Endodermal cell (in vitro differentiated cells): ENCODE measurements around the gene SNAP29. TPM values are rescaled to one million over a fixed set of nuclear protein-coding genes. Genes with fewer than 3 reads are reported as not detected.
A peak's percentile ranks its signal among the peaks of the same experiment; 100 is the strongest.

Experiments
- DNase-seq: peaks from one replicate; pipeline ENCODE4 v3.0.0-alpha.2; 2017
- H3K27ac ChIP-seq: 2 replicates; pipeline ENCODE4 v1.5.1; 2013; ENCODE audit warnings: mild to moderate bottlenecking, low read depth, low read length, moderate library complexity
- H3K27me3 ChIP-seq: 2 replicates; pipeline ENCODE4 v1.6.1; 2013; ENCODE audit warnings: mild to moderate bottlenecking, low read length, moderate library complexity; ENCODE audit not compliant: insufficient read depth, control insufficient read depth, poor library complexity, severe bottlenecking
- H3K36me3 ChIP-seq: 2 replicates; pipeline ENCODE4 v1.7.0; 2013; ENCODE audit warnings: mild to moderate bottlenecking, low read length, moderate library complexity; ENCODE audit not compliant: control insufficient read depth, insufficient read depth
- H3K4me1 ChIP-seq: one replicate; pipeline ENCODE4 v1.7.0; 2013; ENCODE audit warnings: low read length; ENCODE audit not compliant: control insufficient read depth, insufficient read depth
- H3K4me3 ChIP-seq: 2 replicates; pipeline ENCODE4 v1.5.1; 2013; ENCODE audit warnings: mild to moderate bottlenecking, low read length, moderate library complexity
- H3K9ac ChIP-seq: 2 replicates; pipeline ENCODE4 v1.6.1; 2013; ENCODE audit warnings: mild to moderate bottlenecking, low read length, moderate library complexity; ENCODE audit not compliant: poor library complexity, severe bottlenecking; ENCODE audit errors: extremely low read depth
- H3K9me3 ChIP-seq: 2 replicates; pipeline ENCODE4 v1.6.1; 2013; ENCODE audit warnings: mild to moderate bottlenecking, low read length, moderate library complexity; ENCODE audit not compliant: control insufficient read depth
- H3K27ac Mint-ChIP-seq: 2 replicates; pipeline ENCODE4 v1.8.0; 2020; ENCODE audit warnings: mixed read lengths
- H3K27me3 Mint-ChIP-seq: 2 replicates; pipeline ENCODE4 v1.8.0; 2021; ENCODE audit warnings: mild to moderate bottlenecking, mixed read lengths; ENCODE audit not compliant: insufficient read depth
- H3K36me3 Mint-ChIP-seq: 2 replicates; pipeline ENCODE4 v1.8.0; 2020; ENCODE audit warnings: low read depth, mixed read lengths
- H3K4me1 Mint-ChIP-seq: 2 replicates; pipeline ENCODE4 v1.8.0; 2020; ENCODE audit warnings: mixed read lengths
- H3K4me3 Mint-ChIP-seq: 2 replicates; pipeline ENCODE4 v1.8.0; 2020; ENCODE audit warnings: mild to moderate bottlenecking, moderate library complexity, mixed read lengths
- H3K9me3 Mint-ChIP-seq: 2 replicates; pipeline ENCODE4 v1.8.0; 2020; ENCODE audit warnings: mild to moderate bottlenecking, mixed read lengths
- CTCF ChIP-seq: fragments of 200-600 bp; sonication (generic); conservative IDR thresholded peaks from 2 replicates; pipeline ENCODE4 v1.5.0; 2021; ENCODE audit warnings: antibody characterized with exemption, mild to moderate bottlenecking
- WGBS, 2 experiments: methylation state at CpG; one replicate each; pipeline versions ENCODE4 v1.1.5 to v1.1.7; 2013; ENCODE audit warnings: missing lambda C conversion rate in 2 of 2, mixed read lengths in 1 of 2; ENCODE audit not compliant: insufficient coverage in 1 of 2, insufficient read length in 1 of 2; 5-methylcytosine and 5-hydroxymethylcytosine counted together
- total RNA-seq, 2 donors: library from RNA; stranded (reverse); fragmentation: NEBNext Ultra II Directional in 1 of 2; extraction: Animal tissue kit (Norgen Biotek cat#: 25700) in 1 of 2; gene quantifications; 2 replicates in 1 of 2; 3 replicates in 1 of 2; pipeline ENCODE4 v1.2.1, GENCODE V29; 2021

The SNAP29 gene
- total RNA-seq, 2 donors from 2014 or later: 16.5 to 21.8 TPM

GRCh38 chr22:20940186-20940651, 81.4 kb downstream of the SNAP29 start:
- H3K9me3 ChIP-seq: no peaks in the 10 kb centered on the region
- no peak for DNase-seq
- H3K4me3 ChIP-seq: no peak overlapping the region
- H3K9ac ChIP-seq: no peak overlapping the region
- peaks cover 46% of the 10 kb centered on the region for H3K36me3 Mint-ChIP-seq
- peaks cover 58% of the 10 kb centered on the region for H3K36me3 ChIP-seq
- H3K27me3 Mint-ChIP-seq: no peaks in the 10 kb centered on the region
- no peak for TF ChIP-seq CTCF
- peaks cover 14% of the 10 kb centered on the region for H3K4me1 Mint-ChIP-seq
- H3K27me3 ChIP-seq: no peaks in the 10 kb centered on the region
- no peaks in the 10 kb centered on the region for H3K4me1 ChIP-seq
- no peaks in the 10 kb centered on the region for H3K9me3 Mint-ChIP-seq
- no peak overlapping the region for H3K27ac ChIP-seq
- no peak overlapping the region for H3K4me3 Mint-ChIP-seq
- WGBS, 2 experiments: 87 to 94% methylated on average over 3 of the region's 3 CpGs
- H3K27ac Mint-ChIP-seq: peak overlapping the region; percentile 5

Other genes with a start within 250 kb of the SNAP29 start
- gene SERPIND1, start 84.9 kb upstream of the SNAP29 start, total RNA-seq: not detected
- gene PI4KA, start 196 bp upstream of the SNAP29 start, total RNA-seq: 10 to 100 TPM; 49.0 to 62.0 TPM
- gene CRKL, start 58.4 kb downstream of the SNAP29 start, total RNA-seq: 100 to 1,000 TPM in 1 of 2 donors, 10 to 100 TPM in 1; 89.5 to 104 TPM
- gene AIFM3, start 108.2 kb downstream of the SNAP29 start, total RNA-seq: 1 to 10 TPM; 1.8 to 2.7 TPM
- 10 to 100 TPM; 56.5 to 73.2 TPM for gene LZTR1, start 123.3 kb downstream of the SNAP29 start, total RNA-seq
- 10 to 100 TPM; 16.6 to 19.6 TPM for gene THAP7, start 143.1 kb downstream of the SNAP29 start, total RNA-seq
- gene P2RX6, start 156.2 kb downstream of the SNAP29 start, total RNA-seq: 1 to 10 TPM in 1 of 2 donors, under 1 TPM in 1; 0.73 to 1.9 TPM
- gene SLC7A4, start 173.6 kb downstream of the SNAP29 start, total RNA-seq: under 1 TPM; 0.33 to 0.49 TPM
- not detected for gene LRRC74B, start 186.9 kb downstream of the SNAP29 start, total RNA-seq